SU-DHL-6 (cell line): ENCODE data around the gene TNNI2.

Source experiments
- CTCF ChIP-seq: fragments of 200-600 bp; sonication (generic); IDR thresholded peaks from one replicate; pipeline ENCODE4 v1.5.1; 2017; ENCODE audit warnings: antibody characterized with exemption, mild to moderate bottlenecking, low read length, moderate library complexity; ENCODE audit not compliant: insufficient read depth, poor library complexity, severe bottlenecking
- EZH2phosphoT487 ChIP-seq: fragments of 200-600 bp; sonication (generic), shearing (Covaris generic); conservative IDR thresholded peaks from 2 replicates; pipeline ENCODE4 v1.6.1; 2018; ENCODE audit warnings: mild to moderate bottlenecking, antibody characterized with exemption, low read length, moderate library complexity, mixed read lengths

DNA sequence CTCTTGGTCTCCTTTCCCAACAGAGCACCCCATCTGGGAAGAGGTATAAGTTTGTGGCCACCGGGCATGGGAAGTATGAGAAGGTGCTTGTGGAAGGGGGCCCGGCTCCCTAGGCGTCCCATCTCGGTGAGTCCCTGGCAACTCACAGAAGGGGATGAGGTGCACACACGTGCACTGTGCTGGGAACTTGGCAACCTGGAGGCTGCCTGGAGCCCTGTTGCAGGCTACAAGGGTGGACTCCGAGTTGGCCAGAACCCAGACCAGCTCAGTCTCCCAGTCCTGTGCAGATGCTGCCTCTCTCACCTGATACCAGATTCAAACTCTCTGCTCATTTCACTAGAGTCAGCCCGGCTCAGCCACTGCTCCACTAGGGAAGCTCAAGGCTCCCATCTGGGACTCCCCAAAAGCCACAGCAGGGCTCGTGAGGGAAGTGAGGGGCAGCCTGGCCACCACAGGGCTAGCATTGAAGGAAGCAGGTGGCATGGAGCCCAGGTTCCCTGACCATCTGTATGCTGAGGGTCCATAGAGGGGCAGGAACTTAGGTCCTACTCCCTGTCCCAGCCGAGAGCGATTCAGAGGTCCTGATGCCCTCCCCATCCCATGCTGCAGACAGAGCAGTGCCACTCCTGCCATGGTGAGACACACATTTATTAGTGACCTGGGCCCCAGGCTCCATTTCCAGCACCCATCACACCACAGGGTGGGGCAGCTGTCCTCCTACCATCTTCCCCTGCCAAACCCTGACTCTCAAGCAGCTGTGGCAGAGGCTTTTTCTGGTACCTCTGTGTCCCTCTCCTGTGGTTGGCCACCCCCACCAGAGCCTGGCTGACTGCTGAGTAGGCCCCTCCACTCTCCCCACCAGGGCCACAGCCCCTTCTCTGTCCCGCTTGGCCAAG lies 48.9 kb downstream of the TNNI2 start:
- no peak for TF ChIP-seq CTCF
- no peak for TF ChIP-seq EZH2phosphoT487
